ENCODE results near the gene PKHD1.

DNA sequence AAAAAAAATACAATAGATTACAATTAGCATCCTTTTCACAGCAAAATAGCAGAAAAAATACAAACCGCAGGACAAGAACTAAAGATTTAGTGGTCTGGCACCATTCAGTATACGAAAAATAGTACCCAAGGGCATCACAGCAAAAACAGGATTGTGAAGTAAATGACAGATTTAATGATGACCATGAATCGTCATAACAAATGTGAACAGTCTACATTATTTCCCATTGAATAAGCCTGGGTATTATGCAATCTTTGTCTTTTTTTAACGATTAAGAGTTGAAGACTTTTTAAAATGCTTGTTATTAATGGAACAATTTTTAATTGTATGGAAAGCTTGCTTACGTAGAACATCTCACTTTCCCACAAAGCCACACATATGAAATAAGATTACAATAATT, 432.8 kb downstream of the PKHD1 start:
- TF ChIP-seq ZFP30 (CRISPR knock-in tag; IDR thresholded peaks at IDR 0.05) (no peak), OSR1 (CRISPR knock-in tag; IDR thresholded peaks at IDR 0.05) (no peak), ESRRG (CRISPR knock-in tag; IDR thresholded peaks at IDR 0.05) (no peak), TOX (CRISPR knock-in tag; IDR thresholded peaks at IDR 0.05; ENCODE audit: borderline replicate concordance) (no peak), PPARA (CRISPR knock-in tag; IDR thresholded peaks at IDR 0.05; ENCODE audit: borderline replicate concordance) (no peak)
- TF ChIP-seq, protein P1, sequence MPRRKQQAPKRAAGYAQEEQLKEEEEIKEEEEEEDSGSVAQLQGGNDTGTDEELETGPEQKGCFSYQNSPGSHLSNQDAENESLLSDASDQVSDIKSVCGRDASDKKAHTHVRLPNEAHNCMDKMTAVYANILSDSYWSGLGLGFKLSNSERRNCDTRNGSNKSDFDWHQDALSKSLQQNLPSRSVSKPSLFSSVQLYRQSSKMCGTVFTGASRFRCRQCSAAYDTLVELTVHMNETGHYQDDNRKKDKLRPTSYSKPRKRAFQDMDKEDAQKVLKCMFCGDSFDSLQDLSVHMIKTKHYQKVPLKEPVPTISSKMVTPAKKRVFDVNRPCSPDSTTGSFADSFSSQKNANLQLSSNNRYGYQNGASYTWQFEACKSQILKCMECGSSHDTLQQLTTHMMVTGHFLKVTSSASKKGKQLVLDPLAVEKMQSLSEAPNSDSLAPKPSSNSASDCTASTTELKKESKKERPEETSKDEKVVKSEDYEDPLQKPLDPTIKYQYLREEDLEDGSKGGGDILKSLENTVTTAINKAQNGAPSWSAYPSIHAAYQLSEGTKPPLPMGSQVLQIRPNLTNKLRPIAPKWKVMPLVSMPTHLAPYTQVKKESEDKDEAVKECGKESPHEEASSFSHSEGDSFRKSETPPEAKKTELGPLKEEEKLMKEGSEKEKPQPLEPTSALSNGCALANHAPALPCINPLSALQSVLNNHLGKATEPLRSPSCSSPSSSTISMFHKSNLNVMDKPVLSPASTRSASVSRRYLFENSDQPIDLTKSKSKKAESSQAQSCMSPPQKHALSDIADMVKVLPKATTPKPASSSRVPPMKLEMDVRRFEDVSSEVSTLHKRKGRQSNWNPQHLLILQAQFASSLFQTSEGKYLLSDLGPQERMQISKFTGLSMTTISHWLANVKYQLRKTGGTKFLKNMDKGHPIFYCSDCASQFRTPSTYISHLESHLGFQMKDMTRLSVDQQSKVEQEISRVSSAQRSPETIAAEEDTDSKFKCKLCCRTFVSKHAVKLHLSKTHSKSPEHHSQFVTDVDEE (CRISPR knock-in tag; IDR thresholded peaks at IDR 0.05), result no peak
